GM11168 (cell line): ENCODE measurements around the gene SWAP70.

ENCODE experiments used
- in situ Hi-C: fragments of 300-500 bp; cut with MboI; formaldehyde crosslinking; loops from one replicate; pipeline ENCODE4 v1.12.0; 2022; ENCODE audit warnings: low sequenced_read_pairs; ENCODE audit not compliant: unreplicated experiment

The SWAP70 gene

DNA sequence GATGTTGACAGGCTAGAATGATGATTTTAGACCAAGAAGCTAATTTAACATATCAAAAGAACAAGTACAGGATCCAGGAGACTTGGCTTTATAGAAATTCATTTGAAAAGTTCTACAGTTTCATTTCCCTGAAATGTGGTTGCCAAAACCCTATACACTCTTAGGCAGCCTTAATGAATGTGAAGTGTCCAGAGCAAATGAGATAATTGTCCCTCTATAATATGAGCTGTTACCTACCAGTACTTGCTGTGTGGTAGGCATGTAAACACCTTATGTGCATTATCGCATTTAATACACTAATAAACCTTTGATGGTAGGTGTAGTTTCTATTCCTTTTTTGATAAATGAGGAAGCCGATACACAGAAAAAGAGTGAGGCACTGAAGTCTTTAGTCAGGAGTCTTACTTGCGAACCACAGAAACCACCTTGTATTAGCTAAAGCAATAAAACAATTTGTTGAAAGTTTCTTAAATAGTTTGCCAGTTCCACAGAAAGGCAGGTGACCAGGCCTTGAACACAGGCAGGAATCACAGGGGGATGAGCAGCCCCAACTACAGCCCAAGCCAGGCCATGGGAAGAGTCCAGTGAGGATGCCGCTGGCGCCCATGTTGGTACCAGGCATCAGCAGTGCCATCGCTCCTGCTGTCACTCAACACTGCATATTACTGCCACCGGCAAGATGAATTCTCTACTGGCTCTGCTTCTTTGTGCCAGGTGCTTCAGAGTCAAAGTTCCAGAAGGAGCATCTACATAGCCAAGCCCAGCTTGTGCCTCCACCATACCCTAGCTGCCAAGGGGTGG is 81.7 kb downstream of the SWAP70 start:
- in situ Hi-C loops: loop anchor here (5.0 kb wide), 1 partner anchor 133 kb away; no protein-coding TSS in a partner anchor

DNA sequence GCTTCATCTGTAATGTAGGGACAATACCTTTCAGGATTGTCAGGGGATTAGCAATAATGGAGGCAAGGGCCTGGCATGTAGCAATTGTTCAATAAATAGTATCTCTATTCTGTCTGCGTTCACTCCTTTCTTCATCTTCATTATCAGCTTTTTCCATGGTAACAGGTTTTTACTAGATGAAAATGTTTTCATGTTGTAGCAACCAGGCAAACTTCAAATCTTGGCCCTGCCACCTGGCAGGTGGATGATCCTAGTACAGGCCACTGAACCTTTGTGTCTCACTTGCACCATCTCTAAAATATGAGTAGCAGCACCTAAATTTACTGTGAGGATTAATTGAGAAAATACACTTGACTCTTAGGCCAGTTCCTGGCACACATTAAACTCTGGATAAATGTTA is 83.4 kb downstream of the SWAP70 start:
- in situ Hi-C loops: loop anchor here (5.0 kb wide), 1 partner anchor 135 kb away; no protein-coding TSS in a partner anchor

DNA sequence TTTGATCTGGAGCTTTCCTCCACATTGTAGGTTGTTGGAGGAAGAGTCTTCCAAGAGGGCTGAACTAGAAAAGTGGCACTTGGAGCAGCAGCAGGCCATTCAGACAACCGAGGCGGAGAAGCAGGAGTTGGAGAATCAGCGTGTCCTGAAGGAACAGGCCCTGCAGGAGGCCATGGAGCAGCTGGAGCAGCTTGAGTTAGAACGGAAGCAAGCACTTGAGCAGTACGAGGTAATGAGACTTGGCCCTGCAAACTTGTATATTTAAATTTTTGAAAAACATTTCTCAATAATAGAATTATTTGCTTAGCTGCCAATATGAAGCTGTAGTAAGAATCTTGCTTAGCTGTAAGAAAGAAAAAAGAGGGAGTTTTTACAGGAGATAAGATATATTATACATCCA is 84.0 kb downstream of the SWAP70 start:
- in situ Hi-C loops: loop anchor here (5.0 kb wide), 1 partner anchor 136 kb away; no protein-coding TSS in a partner anchor

DNA sequence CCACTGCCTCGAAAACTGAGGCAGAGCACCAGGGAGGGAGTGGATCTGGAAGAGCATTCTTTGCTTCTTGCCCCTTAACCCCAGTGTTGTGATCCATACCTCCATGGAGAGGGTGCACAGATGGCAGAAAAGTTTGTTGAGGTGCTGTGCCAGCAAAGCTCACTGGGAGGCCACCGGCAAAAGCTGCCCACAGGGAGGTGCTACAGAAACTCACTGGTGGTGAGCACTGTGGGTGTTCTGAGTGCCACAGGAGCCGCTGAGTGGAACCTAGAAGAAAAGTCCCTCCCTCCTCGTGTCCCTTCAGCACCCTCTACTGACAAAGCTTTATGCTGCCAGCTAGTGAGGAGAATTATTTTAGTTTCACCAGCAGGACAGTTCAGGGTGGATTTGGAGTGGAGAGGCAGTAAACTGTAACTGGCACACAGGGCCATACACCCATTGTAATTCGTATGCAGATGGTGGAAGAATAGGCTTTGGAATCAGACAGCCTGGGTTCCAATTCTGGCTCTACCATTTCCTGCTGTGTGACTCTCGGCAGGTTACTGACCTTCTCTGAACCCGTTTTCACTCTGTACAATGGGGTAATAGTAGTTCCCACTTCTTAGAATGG is 84.6 kb downstream of the SWAP70 start:
- in situ Hi-C loops: loop anchor here (5.0 kb wide), 1 partner anchor 136 kb away; no protein-coding TSS in a partner anchor

DNA sequence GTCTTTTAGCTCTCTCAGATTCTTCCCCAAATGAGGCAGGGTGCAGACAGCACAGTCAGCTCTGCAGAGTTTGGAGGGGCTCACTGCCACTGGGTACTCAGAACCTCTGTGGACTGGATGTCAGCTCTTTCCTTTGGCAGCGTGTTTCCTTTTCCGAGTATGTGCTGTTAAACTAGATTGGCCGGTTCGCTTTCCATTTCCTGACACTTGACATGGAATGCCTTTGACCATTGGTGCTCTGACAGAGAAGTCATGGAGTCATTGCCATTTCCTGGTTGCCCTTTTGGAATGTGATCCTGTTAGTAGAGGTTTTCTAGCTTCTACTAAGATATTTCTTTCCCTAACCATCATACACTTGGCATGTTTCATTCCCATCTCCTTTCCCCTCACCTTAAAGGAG is 86.7 kb downstream of the SWAP70 start:
- in situ Hi-C loops: loop anchor here (25.0 kb wide), 1 partner anchor 562 kb away; the partner anchor contains the start of gene ADM

DNA sequence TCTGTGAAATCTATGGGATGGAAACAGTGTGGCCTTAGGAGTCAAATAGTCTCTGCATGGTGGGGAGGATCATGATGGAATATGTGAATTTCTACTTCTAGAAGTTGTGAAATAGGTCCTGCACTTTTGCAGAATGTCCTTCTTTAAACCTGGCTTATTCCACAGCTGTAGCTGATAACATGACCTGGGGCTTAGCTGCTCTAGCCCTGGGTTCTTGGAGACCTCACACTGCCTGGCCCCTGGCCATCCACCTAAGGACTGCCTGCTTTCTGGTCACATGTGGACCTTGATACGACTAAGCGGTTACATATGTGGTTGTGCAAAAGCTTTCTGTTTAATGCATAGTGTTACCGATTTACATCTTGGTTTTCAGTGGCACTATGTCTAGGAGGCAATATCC is 88.2 kb downstream of the SWAP70 start:
- in situ Hi-C loops: loop anchor here (25.0 kb wide), 1 partner anchor 560 kb away; the partner anchor contains the start of gene ADM

DNA sequence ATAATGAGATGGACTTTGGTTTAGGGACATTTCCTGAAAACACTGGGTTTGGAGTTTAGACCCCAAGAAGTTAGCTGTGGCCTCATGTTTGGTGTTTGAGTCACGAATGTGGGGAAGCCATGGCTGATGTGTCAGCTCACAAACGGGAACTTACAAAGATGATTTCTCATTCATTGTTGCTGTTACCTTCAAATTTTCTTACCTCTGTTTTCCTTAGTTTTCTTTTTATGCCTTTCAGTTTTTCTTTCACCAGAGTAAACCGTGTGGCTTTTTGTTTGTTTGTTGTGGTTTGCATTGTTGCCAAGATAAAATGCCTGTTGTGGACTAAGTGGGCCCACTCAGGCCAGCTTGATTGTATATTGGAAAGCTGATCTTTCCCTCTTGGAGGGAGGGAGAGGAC is 89.1 kb downstream of the SWAP70 start:
- in situ Hi-C loops: loop anchor here (25.0 kb wide), 1 partner anchor 559 kb away; the partner anchor contains the start of gene ADM

DNA sequence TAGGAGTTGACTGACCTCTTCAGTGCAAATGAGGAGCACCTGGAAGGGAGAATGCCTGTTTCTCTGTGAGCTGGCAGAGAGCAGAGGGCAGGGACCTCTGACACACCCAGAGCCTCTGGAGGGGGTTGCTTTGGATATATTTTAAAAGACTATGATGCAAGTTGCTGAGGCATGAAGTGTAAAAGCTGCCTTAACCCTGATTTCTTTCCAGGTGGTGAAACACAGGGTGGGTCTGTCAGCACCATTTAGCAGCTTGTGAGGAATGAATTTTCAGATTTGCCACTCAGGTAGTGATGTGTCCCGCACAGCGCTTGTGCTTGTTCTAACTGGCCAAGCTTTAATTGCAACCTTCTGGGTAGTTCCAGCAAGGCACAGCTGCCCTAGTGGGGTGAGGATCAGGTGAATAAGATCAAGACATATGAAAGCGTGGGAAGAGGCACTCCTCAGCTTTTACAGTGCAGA is 90.2 kb downstream of the SWAP70 start:
- in situ Hi-C loops: loop anchor here (25.0 kb wide), 1 partner anchor 558 kb away; the partner anchor contains the start of gene ADM

DNA sequence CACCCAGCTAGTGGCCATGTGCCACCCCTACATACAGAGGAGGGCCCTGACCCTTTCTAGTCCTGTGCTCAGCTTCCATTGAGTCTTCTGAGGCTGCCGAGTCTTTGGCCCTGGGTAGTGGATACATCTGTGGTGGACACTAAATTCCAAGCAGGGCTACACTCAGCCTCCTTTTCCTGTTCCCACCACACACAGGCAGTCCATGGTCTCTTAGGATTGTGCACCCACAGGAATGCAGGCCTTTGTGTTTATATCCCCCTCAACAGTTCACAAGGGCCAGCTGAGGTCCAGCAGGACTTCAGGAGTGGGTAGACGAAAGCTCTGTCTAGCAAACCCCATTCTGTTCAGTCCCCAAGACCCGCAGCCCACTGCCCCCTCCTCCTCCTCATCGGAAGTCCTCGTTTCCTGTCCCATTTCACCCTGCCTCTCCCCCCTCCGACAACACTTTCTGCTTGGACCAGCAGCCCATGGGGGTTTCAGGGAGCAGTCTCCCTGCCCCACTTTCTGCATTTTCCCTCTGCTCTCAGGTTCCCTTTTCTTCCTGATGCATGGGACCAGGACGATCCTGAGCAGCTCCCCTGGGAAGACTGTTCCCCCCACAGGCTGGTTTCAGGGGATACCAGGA is 91.8 kb downstream of the SWAP70 start:
- in situ Hi-C loops: loop anchor here (25.0 kb wide), 1 partner anchor 557 kb away; the partner anchor contains the start of gene ADM

DNA sequence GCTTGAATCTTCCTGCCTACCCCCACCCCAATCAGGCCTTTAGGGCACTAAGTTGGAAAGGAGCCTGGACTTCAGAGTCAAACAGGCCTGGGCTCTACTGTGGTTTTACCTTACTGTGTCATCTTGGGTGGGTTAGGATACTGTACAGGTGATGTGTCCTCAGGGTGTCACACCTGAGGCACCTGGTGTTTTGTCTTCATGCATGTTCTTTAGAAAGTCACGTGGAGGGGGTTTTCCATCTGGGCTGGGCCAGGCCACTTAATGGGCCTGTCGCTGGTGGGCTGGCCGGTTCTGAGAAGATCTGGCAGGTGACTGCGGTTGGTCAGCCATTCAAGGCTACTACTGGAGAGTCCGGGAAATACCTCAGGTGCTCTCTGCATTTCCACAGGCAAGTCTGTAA is 92.6 kb downstream of the SWAP70 start:
- in situ Hi-C loops: loop anchor here (25.0 kb wide), 1 partner anchor 556 kb away; the partner anchor contains the start of gene ADM

DNA sequence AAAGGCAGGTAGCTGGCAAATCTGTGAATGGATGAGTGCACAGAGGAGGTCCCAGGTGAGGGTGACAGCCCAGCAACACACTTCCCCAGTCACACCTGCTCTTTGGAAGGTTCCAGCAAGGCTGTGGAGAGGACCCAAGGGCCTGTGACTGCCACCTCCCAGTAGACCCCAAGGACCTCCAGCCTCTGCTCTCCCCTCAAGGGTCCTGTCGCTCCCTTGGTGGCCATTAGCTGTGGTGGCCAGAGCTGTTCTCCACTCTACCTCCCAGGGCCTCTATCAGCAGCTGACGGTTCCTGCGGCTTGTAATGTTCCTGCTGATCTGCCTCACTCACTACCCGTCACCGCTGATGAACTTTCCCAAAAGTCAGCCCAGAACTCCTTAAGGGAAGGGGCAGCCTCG is 93.0 kb downstream of the SWAP70 start:
- in situ Hi-C loops: loop anchor here (25.0 kb wide), 1 partner anchor 555 kb away; the partner anchor contains the start of gene ADM

DNA sequence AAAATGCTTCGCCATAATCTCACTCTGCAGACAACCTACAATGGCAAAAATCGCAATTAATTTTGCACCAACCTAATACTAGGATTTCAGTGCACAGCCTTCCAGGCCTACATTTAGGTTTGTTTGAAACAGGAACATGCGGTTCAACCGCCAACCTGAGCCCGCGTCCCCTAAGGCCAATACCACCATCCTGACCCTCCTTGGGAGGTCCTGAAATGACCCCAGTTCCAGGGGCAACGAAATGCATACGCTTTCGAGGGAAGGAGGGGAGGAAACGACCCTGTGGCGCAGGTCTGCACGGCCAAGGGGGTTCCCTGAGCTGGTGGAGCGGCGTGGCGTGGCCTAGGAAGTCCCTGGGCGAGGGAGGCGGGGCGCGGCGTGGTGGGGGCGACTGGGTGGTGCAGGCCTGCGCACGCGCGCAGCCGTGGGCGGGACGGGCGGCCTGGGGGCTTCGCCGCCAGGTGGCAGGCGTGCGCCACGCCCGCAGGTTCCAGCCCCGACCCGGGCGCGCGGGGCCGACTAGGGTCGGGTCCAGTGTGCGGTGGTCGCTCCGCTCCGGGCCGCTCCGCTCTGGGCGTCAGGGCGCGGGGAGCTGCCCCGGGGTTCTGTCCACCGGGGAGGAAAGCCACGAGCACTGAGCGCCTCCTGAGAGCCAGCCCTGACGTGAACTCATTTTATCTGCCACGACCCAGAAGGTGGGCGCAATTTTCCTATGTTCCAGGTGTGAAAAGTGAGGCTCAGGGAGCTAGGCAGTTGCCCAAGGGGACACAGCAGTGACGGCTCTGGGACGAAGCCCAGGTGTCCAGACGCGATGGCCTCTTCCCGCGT is 94.1 kb downstream of the SWAP70 start:
- in situ Hi-C loops: loop anchor here (25.0 kb wide), 1 partner anchor 554 kb away; the partner anchor contains the start of gene ADM

DNA sequence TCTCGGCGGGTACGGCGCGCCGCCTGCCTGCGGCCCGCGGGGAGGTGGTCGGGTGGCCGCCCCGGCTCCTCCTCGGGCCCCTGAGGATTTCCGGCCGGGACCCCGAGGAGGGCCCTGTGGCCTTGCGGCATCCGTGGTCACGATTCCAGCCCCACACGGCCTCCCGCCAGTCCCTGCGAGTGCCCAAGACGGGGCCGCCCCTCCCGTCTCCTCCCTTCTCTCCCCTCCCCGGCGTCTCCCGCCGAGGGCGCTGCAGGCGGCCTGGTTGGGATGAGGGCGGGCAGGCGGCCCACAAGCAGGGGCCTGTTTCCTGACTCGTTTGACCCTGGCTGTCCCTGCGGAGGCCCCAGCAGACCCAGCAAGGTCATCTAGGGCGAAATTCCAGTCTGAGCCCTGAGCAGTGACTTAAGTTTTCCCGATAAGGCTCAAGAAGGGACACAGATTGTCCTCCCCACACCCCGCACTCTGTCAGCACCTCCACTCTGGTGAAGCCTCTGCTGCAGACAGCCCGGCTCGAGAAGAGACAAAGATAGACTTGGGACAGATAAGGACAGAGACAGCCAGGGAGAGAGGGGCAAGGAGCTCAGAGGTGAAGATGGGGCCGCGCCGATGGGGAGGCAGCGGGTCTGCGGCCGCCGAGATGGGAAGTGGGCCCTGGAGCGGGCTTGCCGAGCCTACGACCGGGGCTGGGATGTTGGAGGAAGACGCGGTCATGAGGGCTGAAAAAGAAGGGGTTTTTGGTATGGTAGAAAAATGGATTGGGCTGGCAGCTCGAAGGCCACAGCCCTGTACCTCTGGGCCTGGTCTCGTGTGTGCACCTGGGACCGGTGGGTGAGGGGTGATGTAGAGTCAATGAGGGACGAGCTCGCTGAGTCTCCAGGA is 95.0 kb downstream of the SWAP70 start:
- in situ Hi-C loops: loop anchor here (25.0 kb wide), 1 partner anchor 553 kb away; the partner anchor contains the start of gene ADM

DNA sequence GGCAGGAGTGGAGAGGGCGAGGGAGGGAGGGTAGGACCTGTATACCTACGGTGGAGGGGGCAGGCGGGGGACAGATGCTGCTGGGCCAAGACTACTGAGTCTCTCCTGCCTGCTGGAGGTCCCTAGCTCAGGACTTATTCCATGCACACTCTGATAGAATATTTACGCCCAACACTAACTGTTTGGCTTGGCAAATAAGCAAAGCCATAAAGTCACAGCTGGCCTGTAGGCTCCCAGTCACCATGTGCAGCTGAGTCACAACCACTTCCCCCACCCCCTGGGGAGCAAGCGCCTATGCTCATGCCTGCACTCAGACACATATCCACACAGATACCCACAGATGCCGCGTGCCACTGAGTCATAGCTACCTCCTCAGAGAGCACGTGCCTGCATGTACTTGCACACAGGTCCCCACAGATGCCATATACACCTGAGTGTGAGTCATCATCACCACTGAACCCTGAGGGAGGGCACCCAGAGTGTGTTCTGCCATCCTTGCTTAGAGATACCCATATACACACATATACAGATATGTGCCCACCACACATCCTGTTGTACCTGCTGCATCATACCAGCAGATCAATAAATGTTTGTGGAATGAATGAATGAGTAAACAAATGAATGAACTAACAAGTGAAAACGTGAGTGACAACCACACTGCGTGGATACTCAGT is 95.8 kb downstream of the SWAP70 start:
- in situ Hi-C loops: loop anchor here (10.0 to 25.0 kb wide), 3 partner anchors 215 to 553 kb away; partner anchors contain the start of gene ADM

DNA sequence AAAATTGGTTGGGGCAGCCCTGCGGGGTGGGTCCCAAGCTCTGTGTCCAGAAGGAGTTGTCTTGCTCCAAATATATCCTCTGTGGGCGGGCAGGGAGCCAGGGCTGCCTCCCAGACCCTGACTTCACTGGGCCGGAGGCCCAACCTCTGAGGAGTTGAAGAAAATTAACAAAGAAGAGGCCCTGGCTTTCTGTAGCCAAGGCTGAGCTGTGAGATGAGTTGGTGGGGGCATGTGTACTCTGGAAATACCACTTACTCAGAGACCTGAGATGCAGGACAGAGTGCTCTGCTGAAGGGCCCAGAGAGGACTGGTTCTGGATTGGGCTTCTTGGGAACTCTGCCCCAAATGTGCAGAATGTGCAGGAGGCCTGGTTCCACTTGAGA is 96.3 kb downstream of the SWAP70 start:
- in situ Hi-C loops: loop anchor here (10.0 to 25.0 kb wide), 3 partner anchors 215 to 552 kb away; partner anchors contain the start of gene ADM

DNA sequence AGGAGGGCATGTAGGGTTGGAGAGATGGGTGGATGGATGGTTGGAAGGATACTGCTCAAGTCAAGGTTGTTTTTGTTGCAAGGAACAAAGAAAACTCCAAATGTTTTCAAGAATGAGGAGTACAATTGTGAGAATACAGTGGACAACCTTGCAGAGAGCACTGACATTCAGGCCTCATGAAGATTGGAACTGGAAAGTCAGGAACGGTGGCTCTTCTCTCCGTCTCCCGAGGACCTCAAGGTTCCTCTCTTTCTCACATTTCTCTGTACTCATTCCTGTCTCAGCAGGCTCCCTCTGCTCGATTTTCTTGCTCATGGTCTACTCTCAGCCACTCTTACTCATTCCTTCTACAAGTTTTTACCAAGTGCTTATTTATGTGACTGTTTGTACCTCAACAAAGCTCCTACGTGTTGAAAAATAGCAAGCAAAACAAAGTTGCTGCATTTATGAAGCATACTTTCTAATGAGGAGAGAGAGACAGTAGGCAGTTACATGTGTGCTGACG is 97.6 kb downstream of the SWAP70 start:
- in situ Hi-C loops: loop anchor here (10.0 to 25.0 kb wide), 3 partner anchors 213 to 551 kb away; partner anchors contain the start of gene ADM

DNA sequence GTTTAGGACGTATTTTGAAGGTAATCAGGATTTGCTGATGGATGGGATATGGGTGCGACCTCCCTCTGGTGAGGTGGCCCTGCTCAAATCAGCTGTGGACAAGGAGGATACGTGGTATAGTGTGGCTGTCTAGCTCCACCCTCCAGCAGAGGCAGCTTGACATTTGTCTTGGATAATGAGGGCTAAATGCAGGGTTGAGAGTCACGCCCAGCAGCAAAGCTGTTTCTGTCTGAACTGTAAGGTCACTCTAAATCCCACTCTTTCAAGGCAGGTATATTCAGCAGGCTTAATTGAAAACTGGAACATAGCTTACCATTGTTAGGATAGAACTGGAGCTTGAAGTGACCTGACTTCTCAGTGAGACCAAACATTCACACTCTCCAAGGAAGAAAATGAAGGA is 98.7 kb downstream of the SWAP70 start:
- in situ Hi-C loops: loop anchor here (10.0 to 25.0 kb wide), 3 partner anchors 212 to 550 kb away; partner anchors contain the start of gene ADM
